GM08714 (cell line): Measurements from ENCODE around the gene GABBR1.

Experiments
- H3K4me3 ChIP-seq: fragments of 200-500 bp; sonication (Bioruptor generic); 2 replicates; pipeline ENCODE4 v1.5.1; 2014; ENCODE audit warnings: mild to moderate bottlenecking, low read length, inconsistent platforms
- ZNF274 ChIP-seq: IDR thresholded peaks from 2 replicates; pipeline ENCODE4 v1.6.1; 2012; ENCODE audit warnings: mild to moderate bottlenecking, low read depth, low read length

GABBR1 gene

DNA sequence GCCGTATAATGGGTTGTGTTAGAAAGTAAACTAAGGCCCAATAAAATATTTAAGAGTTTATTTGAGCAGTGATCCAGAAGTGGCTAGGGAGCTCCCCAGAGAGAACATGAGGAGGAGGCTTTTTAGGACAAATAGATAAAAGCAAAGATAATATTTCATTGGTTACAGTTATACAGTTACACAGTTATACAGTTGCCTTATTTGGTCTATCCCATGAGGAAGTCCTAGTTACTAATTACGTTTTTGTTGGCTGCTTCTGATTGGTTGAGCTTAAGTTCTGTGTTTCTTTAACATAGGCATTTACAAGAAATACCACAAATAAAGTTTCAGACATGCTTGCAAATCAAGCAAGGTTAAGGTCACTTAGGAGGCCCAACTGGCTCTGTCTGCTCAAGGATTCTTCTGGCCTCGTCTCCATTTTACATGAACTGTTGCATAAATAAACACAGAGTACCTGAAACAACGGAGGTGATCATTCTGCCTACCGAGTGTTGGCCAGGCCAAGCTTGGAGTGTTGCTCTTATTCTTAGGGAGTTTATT lies 80.4 kb downstream of the GABBR1 start:
- no peak for TF ChIP-seq ZNF274
- H3K4me3 ChIP-seq, result no peak overlapping the region

DNA sequence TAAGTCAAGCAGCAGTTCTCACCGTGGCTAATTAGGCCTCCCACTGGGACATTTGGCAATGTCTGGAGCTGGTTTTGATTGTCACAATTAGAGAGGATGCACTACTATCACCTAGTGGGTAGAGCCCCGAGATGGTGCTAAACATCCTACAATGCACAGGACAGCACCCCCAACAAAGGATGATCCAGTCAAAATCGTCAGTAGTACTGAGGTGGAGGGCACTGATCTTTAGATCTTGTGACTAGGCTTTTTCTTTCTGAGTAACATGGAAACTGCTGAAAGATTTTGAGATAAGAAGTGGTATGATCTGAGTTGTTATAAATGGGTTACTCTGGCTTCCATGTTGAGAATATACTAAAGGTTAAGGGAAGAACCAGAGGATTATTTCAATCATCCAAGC lies 85.4 kb downstream of the GABBR1 start:
- TF ChIP-seq ZNF274, result no peak

DNA sequence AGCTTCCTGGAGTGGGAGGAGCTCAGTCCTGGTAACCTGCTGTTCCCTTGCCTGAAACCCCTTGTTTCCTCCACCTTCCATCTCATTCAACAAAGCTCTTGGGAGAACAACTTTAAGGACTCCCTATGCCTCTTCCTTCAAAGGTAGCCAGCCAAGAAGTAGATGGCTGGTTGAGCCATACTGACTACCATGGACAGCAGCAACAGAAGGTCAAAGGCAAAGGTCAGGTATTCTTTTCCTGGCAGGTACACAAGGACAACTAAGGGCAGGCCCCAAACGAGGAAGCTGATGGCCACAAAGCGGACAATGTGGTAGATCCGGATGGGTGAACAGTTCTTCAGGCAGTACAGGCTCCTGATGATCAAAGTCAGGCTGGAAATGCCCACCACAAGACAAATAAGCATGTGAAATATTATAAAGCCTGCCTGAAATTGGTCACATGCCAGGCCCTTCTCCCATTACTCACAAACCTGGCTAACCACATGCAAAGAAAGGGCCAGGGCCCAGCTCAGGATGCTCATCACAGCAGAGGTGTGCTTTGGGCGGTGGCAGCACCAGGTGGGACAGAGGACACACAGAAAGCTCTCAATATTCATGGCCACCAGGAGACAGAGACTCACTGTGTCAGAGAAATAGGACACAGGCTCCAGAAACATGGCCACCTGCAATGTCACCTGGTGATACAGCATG lies 95.1 kb downstream of the GABBR1 start:
- no peak overlapping the region for H3K4me3 ChIP-seq
- no peak for TF ChIP-seq ZNF274

More for the DNA sequence above, 85.4 kb downstream of the GABBR1 start:
- H3K4me3 ChIP-seq, result no peak overlapping the region

DNA sequence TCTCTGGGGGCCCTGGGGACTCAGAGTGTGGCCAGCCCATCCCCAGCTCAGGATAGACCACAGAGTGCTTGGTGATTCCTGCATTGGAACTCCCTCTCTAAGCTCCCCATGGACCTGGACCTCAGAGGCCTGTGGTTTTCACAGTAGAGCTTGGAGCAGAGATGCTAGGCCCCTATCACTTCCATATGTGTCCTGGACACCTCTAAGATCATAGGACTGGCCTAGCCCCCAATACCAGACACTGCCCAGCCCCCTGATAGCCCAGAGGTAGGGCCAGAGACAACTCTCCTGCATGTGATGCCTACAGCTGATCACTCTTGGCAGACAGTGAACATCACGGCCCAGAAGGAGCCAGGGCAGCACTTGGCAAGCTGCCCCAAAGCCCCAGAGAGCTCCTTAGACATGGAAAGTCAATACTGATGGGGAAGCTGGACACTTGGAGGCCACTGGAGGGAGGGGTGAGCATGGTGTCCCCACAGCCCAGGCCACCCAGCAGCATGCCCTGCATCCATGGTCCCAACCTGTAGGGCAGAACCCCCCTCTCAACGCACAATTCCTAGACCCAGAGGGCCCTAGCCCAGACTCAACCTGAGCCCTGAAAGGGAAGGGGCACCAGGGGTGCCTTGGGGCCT lies 100.5 kb downstream of the GABBR1 start:
- H3K4me3 ChIP-seq, result no peak overlapping the region
- TF ChIP-seq ZNF274, result no peak

DNA sequence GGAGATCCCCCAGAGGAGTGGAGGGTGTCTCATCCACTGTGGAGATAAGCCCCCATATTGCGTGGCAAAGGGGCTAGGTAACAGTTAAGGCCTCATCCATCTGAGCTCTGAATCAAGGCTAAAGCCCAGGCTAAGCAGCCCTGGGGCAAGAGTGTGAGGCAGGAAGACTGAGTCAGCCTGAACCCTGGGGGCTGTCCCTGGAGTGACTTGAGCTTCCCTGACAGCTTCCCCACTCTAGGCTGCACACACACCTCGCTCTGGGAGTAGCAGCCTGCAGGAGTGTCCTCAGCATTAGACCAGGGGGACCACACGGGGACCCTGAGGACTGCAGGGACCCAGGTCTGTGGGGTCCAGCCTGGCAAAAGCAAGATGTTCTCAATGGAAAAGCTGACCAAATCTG lies 101.3 kb downstream of the GABBR1 start:
- H3K4me3 ChIP-seq, result no peak overlapping the region
- TF ChIP-seq ZNF274, result no peak

DNA sequence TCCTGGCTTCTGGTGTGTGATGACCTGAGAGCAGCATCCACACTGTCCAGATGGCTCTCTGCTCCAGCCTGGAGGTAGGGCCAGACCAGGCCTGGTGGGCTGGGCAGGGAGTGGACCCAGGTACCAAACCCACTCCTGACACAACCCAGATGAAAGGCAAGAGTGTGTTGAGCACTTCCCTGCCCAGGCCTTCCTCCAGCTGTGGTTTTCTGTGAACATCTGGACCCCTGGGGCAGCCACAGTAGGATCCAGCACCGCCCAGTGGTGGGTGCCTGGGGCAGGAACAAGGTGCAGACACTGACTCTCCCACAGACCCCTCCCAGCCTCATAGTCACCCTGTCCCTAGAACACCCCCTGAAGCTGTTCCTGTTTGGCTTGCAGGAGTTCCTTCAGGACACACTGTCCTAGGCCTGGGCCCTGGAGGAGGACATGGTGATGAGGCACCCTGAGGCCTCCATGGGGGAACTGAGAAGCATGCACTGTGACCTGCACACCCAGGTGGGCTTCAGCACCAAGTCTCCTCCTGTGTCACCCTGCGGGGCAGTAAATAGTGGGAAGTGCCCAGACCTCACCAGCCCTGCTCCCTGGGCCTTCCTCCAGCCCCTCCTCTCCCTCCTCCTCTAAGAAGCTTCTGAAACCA lies 102.2 kb downstream of the GABBR1 start:
- no peak for TF ChIP-seq ZNF274
- no peak overlapping the region for H3K4me3 ChIP-seq

DNA sequence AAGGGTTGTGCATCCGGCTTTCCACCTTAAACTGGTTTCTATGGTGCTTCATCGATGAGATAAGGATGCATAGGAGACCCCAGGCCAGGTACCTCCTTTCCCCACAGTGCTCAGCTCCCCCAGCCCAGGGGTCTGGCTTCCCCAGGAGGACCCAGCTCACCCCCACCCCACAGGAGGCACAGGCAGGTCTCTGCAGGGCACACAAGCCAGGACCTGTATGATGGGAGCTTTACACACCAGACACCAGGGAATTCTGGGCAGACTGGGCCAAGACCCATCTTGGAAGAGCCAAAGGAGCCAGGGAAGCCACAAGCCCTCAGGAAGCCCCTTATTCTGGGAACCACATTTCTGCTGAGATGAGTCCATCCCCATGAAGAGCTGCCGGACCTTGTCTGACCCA lies 103.0 kb downstream of the GABBR1 start:
- no peak overlapping the region for H3K4me3 ChIP-seq
- no peak for TF ChIP-seq ZNF274

DNA sequence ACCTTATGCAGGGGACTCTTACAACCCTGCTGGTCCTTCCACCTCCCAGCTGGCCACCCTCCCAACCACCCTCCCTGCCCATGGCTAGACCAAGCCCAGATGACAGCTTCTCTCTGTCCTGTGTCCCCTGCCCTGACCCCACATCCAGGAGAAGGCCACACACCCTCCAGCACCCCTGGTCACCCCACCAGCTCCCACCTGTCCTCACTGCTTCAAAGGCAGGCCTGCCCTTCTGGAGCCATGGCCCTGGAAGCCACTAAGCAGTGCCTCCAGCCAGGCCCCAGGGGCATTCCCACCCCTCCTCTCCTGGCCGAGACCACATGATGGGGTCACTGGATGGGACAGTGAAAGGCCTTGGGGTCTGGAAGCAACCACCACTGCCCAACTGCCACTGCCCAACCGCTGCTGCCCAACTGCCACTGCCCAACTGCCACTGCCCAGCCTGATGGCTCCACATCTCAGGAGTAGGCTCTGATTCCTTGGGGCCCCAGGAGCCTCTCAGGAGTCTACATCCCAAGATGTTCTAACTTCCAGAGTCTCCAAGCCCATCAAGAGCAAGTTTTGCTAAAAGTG lies 103.9 kb downstream of the GABBR1 start:
- TF ChIP-seq ZNF274, result no peak
- no peak overlapping the region for H3K4me3 ChIP-seq

DNA sequence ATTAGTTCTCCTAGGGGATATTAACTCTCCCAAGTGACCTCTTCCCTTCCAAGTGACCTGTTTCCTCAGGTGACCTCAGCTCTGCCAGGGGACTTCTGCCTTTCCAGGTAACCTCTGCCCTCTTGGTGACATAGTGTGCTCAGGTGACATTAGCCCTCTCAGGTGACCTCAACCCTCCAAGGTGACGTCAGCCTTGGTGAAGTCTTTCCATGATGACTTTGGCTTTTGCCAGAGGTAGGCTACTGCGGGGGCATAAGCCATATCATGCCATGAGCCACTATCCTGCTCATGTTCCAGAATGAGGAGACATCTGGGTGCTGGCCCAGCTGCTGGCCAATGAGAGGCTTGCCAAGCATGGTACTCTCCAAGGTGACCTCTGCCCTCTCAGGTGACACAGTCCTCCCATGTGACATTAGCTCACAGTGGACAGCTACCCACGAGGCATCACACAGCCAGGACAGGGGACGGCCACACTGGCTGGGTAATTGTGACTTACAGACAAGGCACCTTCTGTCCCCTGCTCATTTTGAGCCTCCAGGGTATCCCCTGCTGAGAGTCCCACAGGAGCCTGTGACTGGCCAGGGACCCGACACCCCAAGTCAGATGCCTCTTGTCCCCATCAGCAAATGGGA lies 104.6 kb downstream of the GABBR1 start:
- no peak overlapping the region for H3K4me3 ChIP-seq
- TF ChIP-seq ZNF274, result no peak

DNA sequence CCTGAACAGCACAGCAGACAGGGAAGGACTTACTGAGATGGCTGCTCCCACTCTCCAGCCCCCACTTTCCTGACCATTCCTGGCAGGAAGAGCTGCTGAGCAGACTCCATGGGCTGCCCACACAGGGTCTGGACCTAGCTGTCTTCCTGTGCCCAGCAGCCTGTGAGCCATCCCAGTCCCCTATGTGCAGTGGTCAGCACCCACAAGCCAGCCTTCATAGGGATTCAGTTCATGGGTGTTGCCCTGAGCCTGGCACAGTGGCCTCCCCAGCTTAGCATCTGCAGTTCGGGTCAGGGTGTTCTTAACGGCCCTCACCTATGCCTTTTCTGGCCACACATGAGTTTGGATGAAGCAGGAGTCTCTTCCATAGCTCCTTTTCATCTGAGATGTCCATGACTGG lies 105.4 kb downstream of the GABBR1 start:
- no peak for TF ChIP-seq ZNF274

DNA sequence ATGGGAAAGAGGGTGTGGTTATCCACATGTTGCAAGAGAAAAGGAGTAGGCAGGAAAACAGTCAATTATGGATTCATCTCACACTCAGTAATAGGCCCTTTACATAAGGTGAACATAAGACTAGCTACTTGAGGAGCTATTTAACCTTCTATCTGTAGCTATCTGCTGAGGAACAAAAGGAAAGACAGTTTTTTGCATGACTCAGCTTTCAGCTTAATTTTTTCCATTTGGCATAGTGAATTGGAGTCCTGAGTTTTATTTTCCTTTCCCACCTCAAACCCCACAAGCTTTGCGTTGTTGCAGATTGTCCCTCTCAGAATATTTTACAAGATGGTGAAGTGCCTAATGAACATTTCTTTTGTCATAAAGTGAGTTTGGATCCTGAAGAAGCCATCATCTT lies 105.9 kb downstream of the GABBR1 start:
- no peak for TF ChIP-seq ZNF274
- no peak overlapping the region for H3K4me3 ChIP-seq

More for the DNA sequence above, 105.4 kb downstream of the GABBR1 start:
- no peak overlapping the region for H3K4me3 ChIP-seq

DNA sequence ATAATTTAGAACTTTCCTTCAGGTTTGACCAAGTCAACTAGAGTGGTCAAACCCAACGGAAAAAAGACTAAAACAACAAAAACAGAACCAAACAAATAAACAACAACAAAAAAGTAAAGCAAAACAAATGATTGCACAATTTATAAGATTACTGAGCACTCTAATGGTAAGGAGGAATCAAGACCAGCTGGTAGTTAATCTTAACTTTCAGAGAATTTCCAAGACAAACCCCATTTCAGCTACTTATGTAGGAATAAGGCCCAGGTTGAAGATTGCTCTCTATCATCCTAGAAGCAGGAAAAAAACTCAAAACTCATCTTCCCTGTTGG lies 107.7 kb downstream of the GABBR1 start:
- no peak for TF ChIP-seq ZNF274
- H3K4me3 ChIP-seq, result no peak overlapping the region

DNA sequence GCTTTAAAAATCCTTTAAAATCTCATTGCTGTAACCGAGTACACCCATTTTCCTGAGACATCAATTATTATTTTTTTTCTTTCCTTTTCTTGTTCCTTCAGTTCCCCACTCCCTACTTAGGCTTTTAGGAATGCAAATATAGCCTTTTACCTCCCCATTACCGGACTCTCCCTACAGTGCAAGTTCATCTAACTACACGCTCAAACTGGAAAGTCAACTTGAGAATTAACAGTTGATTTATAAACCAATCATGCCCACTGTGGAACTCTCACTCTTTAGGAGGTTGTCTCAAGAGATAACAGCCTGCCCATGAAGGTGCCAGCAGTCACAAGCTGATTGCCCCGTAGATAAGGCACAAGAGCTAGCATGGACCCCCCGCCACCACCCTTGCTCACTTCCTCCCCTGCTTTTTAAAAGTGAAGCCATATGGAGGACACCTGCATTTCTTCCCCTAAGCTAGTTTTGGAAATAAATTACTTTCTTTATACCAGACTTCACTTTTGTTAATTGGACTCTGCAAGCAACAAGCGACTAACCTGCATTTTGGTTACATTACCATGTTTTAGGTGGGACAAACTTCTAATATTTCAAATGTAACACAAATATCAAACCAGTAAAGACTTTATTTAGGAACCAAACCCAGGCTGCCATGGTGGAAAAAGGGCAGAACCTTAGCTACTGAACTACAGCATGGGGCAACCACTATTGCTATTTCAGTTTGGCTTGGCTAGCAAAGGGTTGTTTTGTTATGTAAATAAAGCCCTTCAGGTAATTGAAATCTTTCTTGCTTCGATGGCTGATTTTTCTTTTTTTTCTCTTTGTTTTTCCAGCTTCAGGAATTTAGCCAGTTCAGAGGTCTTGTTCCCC lies 108.3 kb downstream of the GABBR1 start:
- no peak overlapping the region for H3K4me3 ChIP-seq
- no peak for TF ChIP-seq ZNF274

DNA sequence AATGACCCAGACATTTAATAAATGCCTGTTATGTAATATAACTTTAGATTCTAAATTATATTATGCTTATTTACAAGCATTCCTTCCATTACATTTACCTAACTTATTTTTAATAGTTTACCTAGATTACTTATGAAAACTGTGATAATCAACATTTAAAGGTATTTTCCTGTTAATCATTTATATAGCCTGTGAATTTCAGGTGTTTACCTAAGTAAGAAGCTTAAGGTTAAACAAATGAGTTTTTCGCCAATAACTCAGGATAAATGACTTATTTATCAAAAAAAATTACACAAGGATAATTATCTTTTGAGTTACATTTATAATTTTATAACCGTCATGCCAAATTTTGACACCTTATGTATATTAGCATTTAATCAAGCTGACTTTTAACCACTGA lies 108.9 kb downstream of the GABBR1 start:
- TF ChIP-seq ZNF274, result no peak
- no peak overlapping the region for H3K4me3 ChIP-seq

DNA sequence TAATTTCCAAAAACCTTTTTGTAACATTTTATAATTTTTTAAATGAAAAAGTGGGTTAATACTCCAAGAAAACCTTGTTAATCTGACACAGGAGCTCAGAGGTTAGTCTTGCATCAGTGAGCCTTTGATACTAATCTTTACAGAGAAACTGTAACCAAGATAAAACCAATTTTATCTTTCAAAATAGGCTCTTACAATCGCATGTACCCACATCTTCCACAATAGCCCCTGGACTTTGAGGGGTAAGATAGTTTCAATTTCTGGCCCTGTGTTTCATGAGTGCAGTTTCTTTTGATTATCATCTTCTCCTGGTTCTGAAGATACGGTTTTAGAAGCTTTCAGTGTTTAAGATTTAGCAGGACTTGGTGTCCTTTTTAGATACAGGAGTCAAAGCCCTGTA lies 110.8 kb downstream of the GABBR1 start:
- TF ChIP-seq ZNF274, result no peak
- H3K4me3 ChIP-seq, result no peak overlapping the region
